ENCODE measurements around the gene SPO11.
A peak's percentile ranks its signal among the peaks of the same experiment; 100 is the strongest.

DNA sequence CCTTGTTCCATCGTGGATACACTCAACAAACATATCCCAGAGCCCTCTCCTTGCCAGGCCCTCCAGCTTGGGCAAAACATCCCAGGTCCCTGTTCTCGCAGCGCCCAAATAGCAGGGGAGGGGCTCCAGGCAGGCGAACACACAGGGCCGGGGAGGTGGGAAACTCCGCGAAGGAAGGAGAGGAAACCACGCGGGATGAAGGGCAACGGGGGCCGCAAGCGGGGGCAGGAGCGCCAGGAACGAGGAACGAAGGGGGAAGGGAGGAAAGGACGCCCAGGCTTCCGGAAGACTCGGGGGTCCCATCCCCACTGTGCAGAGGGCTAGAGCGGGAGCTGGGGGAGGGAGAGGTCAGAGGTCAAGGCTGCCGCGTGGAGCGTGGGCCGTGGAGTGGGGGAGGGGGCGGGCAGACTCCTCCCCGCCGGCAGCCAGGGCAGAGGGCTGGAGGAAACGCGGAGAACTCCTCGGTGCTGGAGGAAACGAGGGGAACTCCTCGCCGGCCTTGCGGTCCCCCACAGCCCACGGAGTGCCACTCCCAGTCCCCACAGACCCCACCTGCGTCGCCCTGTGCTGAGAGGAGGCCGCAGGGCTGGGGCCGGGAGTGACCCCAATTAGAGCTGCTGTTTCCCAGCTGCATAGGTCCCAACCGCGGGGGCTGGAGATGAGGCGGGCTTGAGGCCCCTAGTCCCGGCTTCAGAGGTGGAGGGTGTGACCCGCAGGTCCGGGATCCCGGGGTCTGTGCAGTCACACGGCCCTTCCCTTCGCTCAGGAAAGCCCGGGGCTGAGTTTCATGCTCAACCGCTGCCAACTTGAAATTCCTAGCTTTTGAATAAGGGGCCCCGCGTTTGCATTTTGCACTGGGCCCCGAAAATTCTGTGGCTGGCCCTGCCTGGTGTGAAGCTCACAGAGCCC is 60.3 kb downstream of the SPO11 start:
- TF ChIP-seq POLR2AphosphoS5 (IDR thresholded peaks at IDR 0.05; ENCODE audit: low read depth, low read length): peak; percentile 72
- TF ChIP-seq POLR2A (IDR thresholded peaks at IDR 0.05; ENCODE audit: low read depth, low read length): peak; percentile 78; the same call in 1 of the 2 replicates
- peak; percentile 28 for TF ChIP-seq TAF1 (IDR thresholded peaks at IDR 0.05; ENCODE audit: borderline replicate concordance, low read depth, low read length)
